Gastrocnemius medialis (tissue), 4 donors: ENCODE measurements around the gene H2AZ2. TPM values are rescaled to one million over a fixed set of nuclear protein-coding genes. Genes with fewer than 3 reads are reported as not detected.
A peak's percentile ranks its signal among the peaks of the same experiment; 100 is the strongest.
"Not testable (repeated sequence)": the region's sequence is repeated elsewhere in the genome, so short reads cannot be mapped to it uniquely, and the experiment has no call there.

ENCODE experiments used
- ATAC-seq, 2 donors: fragments of 150-250 bp; one replicate each; pipeline ENCODE4 v1.9.1; 2016
- DNase-seq, 2 donors: peaks; one replicate each; pipeline ENCODE4 v3.0.0-alpha.2; 2019
- H3K27ac ChIP-seq, 4 donors: fragments of 200-600 bp; sonication (generic); 1 replicate in 1 of 4; 2 replicates in 3 of 4; pipeline ENCODE4 v1.5.1; 2016 to 2018; ENCODE audit warnings: mild to moderate bottlenecking in 2 of 4, moderate library complexity in 1 of 4
- H3K27me3 ChIP-seq, 3 donors: fragments of 200-600 bp; sonication (generic) in 2 of 3; 1 replicate in 1 of 3; 2 replicates in 2 of 3; pipeline versions ENCODE4 v1.5.1 to v1.6.0; 2016 to 2019; ENCODE audit warnings: mild to moderate bottlenecking in 1 of 3, moderate library complexity in 1 of 3
- H3K36me3 ChIP-seq, 2 donors: fragments of 200-600 bp; sonication (generic) in 1 of 2; one replicate each; pipeline ENCODE4 v1.5.1; 2017 to 2018
- H3K4me1 ChIP-seq, 2 donors: fragments of 200-600 bp; sonication (generic) in 1 of 2; one replicate each; pipeline ENCODE4 v1.5.1; 2016 to 2017; ENCODE audit warnings: mild to moderate bottlenecking in 2 of 2
- H3K4me3 ChIP-seq, 4 donors: fragments of 200-600 bp; sonication (generic) in 3 of 4; 1 replicate in 1 of 4; 2 replicates in 3 of 4; pipeline ENCODE4 v1.5.1; 2016 to 2019; ENCODE audit warnings: mild to moderate bottlenecking in 2 of 4
- H3K9me3 ChIP-seq, 3 donors: fragments of 200-600 bp; sonication (generic) in 2 of 3; 1 replicate in 1 of 3; 2 replicates in 2 of 3; pipeline ENCODE4 v1.5.1; 2016 to 2019
- POLR2A ChIP-seq, 2 donors: fragments of 450-650 bp; IDR thresholded peaks; one replicate each; pipeline ENCODE4 v1.6.1; 2017; ENCODE audit warnings: antibody characterized with exemption in 2 of 2, mild to moderate bottlenecking in 2 of 2, moderate library complexity in 2 of 2
- in situ Hi-C, 4 donors: fragments of 200-750 bp; cut with MboI; loops; one replicate each; pipeline versions ENCODE4 v1.15.0 to v1.8.0; 2017; ENCODE audit warnings: low sequenced_read_pairs in 4 of 4
- intact Hi-C: fragments of 100-400 bp; cut with DNase I; formaldehyde crosslinking; loops from one replicate; pipeline ENCODE4 v1.15.1; 2023; ENCODE audit warnings: low total_unique reads
- total RNA-seq, 4 donors: library from RNA; depleted of rRNA; stranded (reverse); fragments of >200 nt; gene quantifications; one replicate each; pipeline versions ENCODE4 v1.1.0 to v1.2.3, GENCODE V29; 2016
- TF ChIP-seq, protein P1 (sequence below), 5 experiments: fragments of 450-650 bp in 3 of 5; fragments of 200-600 bp in 2 of 5; sonication (generic) in 2 of 5; IDR thresholded peaks in 4 of 5; conservative IDR thresholded peaks in 1 of 5; 1 replicate in 4 of 5; 2 replicates in 1 of 5; pipeline ENCODE4 v1.5.1; 2016 to 2019; ENCODE audit warnings: antibody characterized with exemption in 5 of 5, mild to moderate bottlenecking in 3 of 5, moderate library complexity in 3 of 5

The H2AZ2 gene
- total RNA-seq, 4 donors from 2014 or later = 83.0 to 147 (median 132) TPM

DNA sequence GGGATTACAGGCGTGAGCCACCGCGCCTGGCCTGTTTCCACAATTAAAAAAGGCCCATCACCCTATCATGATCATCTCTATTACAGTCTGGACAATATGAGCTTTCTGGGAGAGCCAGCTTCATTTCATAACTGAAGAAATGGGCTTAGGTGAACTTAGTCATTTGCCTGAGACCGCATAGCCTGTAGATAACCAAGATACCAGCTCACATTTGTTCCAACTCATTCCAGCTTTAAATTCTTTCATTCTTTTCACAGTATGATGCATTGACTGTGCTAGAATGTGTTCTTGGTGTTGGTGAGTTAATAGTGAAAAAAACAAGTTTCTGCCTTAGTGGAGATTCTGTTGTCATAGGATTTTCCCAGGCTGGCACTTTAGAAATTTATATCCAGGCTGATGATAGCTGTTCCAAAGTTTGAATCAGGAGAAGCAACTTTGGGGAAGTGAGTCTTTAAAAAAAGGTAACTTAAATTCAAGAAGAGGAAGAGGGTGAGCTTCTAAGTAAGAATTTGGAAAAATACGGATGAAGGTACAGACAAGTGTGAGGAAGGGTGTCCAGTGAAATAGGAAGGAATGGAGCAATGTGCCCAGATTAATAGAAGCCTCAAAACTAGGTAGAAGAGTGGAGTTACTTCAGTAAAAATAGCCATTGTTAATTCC, 2.1 kb upstream of the H2AZ2 start:
- no peak for TF ChIP-seq POLR2A (IDR thresholded peaks at IDR 0.05)
- TF ChIP-seq, protein P1, sequence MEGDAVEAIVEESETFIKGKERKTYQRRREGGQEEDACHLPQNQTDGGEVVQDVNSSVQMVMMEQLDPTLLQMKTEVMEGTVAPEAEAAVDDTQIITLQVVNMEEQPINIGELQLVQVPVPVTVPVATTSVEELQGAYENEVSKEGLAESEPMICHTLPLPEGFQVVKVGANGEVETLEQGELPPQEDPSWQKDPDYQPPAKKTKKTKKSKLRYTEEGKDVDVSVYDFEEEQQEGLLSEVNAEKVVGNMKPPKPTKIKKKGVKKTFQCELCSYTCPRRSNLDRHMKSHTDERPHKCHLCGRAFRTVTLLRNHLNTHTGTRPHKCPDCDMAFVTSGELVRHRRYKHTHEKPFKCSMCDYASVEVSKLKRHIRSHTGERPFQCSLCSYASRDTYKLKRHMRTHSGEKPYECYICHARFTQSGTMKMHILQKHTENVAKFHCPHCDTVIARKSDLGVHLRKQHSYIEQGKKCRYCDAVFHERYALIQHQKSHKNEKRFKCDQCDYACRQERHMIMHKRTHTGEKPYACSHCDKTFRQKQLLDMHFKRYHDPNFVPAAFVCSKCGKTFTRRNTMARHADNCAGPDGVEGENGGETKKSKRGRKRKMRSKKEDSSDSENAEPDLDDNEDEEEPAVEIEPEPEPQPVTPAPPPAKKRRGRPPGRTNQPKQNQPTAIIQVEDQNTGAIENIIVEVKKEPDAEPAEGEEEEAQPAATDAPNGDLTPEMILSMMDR (IDR thresholded peaks at IDR 0.05 in 4 of 5, conservative IDR thresholded peaks at IDR 0.05 in 1 of 5) = no peak
- Histone ChIP-seq H3K36me3 (no peaks in the 10 kb centered on the region), H3K4me1 (peaks cover 19 to 21% of the 10 kb centered on the region in 2 donors), H3K27me3 (no peaks in the 10 kb centered on the region), H3K27ac (no peak overlapping the region), H3K4me3 (no peak overlapping the region), H3K9me3 (no peaks in the 10 kb centered on the region)
- intact Hi-C loops (loop anchor here (2.0 to 5.0 kb wide), 5 partner anchors 101 to 538 kb away; partner anchors contain the start of genes NUDCD3, OGDH and ZMIZ2), in situ Hi-C loops (loop anchor here (5.0 to 25.0 kb wide), 6 partner anchors 255 to 287 kb away; partner anchors contain the start of gene TMED4 (in 2 of the 4))
- ATAC-seq (no peak), DNase-seq (no peak)

DNA sequence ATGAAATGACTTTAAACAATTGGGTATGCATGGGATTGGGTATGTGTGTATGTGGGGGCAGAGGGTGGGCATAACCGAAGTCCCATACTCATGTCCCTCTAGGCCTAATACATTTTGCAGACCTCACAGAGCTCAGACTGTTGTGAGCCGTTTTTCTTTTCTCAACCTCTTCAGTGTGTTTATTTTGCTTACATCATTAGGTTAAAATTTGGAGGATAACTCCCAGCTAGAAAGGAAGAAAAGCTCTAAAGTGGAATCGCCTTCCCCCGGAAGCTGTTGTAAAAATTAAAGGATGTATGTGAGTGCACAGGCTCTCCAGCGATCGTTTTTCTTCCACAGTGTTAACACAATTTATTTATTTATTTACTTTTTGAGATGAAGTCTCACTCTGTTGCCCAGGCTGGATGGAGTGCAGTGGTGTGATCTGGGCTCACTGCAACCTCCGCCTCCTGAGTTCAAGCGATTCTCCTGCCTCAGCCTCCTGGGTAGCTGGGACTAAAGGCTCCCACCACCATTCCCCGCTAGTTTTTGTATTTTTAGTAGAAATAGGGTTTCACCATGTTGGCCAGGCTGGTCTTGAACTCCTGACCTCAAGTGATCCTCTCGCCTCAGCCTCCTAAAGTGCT, 1.5 kb upstream of the H2AZ2 start:
- in situ Hi-C loops = loop anchor here in 3 of 4 donors (5.0 to 10.0 kb wide), 3 partner anchors 255 to 267 kb away; partner anchors contain the start of gene TMED4 (in 2 of the 3)
- peak overlapping the region in 1 of 4 donors; percentile 67 for H3K4me3 ChIP-seq

DNA sequence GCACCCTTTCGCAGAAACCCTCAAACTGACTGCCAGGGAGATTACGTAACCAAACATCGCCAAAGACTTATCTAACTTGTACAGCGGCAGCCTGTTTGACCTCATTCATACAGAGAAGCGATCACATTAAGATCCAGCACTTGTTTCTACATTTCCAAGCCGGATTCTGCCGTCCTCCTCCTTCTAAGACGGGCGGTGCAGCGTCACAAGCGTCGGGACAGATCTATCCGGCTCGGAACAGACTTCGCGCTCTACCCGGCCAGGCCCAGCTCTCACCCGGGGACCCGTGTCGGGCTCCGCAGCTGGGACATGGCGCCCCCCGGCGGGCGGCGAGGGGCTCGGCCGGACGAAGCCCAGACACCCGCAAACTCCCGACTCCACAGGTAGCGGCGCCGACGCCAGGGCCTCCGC, 373 bp downstream of the H2AZ2 start:
- Histone ChIP-seq H3K27me3 (no peaks in the 10 kb centered on the region), H3K27ac (peak overlapping the region; percentile 90 to 93 (median 92)), H3K4me3 (peak overlapping the region; percentile 65 to 72 (median 66)), H3K36me3 (no peaks in the 10 kb centered on the region), H3K4me1 (peaks cover 24 to 43% of the 10 kb centered on the region in 2 donors), H3K9me3 (no peaks in the 10 kb centered on the region)
- TF ChIP-seq, protein P1 (IDR thresholded peaks at IDR 0.05 in 4 of 5, conservative IDR thresholded peaks at IDR 0.05 in 1 of 5) = peak; percentile 92 to 98 (median 98)
- no peak for TF ChIP-seq POLR2A (IDR thresholded peaks at IDR 0.05)
- peak; percentile 78 to 82 for ATAC-seq
- in situ Hi-C loops = loop anchor here in 3 of 4 donors (5.0 to 10.0 kb wide), 3 partner anchors 253 to 265 kb away; partner anchors contain the start of gene TMED4 (in 2 of the 3)
- intact Hi-C loops = loop anchor here (1.0 to 5.0 kb wide), 4 partner anchors 51 to 535 kb away; partner anchors contain the start of genes NUDCD3, OGDH and PPIA
- peak; percentile 82 to 87 for DNase-seq

More for the DNA sequence above, 1.5 kb upstream of the H2AZ2 start:
- ATAC-seq = no peak
- no peak for TF ChIP-seq POLR2A (IDR thresholded peaks at IDR 0.05)
- TF ChIP-seq, protein P1 (IDR thresholded peaks at IDR 0.05 in 4 of 5, conservative IDR thresholded peaks at IDR 0.05 in 1 of 5) = no peak
- Histone ChIP-seq H3K36me3 (no peaks in the 10 kb centered on the region), H3K27me3 (no peaks in the 10 kb centered on the region), H3K4me1 (peaks cover 21 to 27% of the 10 kb centered on the region in 2 donors), H3K27ac (peak overlapping the region; percentile 90 to 94 (median 93)), H3K9me3 (no peaks in the 10 kb centered on the region)
- no peak for DNase-seq
- intact Hi-C loops = loop anchor here (2.0 to 5.0 kb wide), 5 partner anchors 101 to 537 kb away; partner anchors contain the start of genes NUDCD3, OGDH and ZMIZ2

DNA sequence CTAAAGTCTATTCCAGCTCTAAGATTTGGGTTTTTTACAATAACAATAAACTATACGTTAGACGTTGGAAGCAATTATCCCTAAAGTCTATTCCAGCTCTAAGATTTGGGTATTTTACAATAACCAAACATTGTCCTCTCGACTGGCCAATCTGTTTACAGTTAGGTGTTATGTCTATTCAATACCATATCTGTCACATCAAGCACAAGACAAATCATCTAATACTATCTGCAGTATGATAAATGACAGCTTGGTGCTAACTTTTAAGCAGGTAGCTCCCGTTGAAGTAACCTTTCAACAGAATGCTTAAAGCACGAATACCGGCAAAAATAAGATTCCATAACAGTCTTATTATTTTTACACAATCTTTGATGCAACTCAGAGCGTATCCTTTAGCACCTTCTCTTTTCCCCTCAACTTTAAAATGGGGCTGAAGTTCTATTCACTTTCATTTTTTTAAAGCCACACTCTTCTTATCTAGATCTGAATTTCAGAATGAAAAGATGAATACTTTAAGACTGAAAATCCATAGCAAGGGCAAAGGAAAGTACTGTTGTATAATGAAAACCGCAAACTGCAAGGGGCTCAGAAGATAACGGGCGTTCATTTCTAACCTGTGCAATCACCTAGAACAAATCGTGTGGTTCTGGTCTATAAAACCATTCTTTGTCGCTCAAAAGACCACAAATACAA, 925 bp downstream of the H2AZ2 start:
- DNase-seq = no peak
- Histone ChIP-seq H3K4me3 (peak overlapping the region; percentile 65 to 72 (median 66)), H3K27me3 (no peaks in the 10 kb centered on the region), H3K9me3 (no peaks in the 10 kb centered on the region), H3K27ac (peak overlapping the region; percentile 90 to 93 (median 92)), H3K36me3 (peaks cover 0 to under 1% of the 10 kb centered on the region in 2 donors), H3K4me1 (peaks cover 27 to 46% of the 10 kb centered on the region in 2 donors)
- in situ Hi-C loops (loop anchor here in 3 of 4 donors (5.0 to 10.0 kb wide), 3 partner anchors 252 to 265 kb away; partner anchors contain the start of gene TMED4 (in 2 of the 3)), intact Hi-C loops (loop anchor here (1.0 to 5.0 kb wide), 4 partner anchors 51 to 535 kb away; partner anchors contain the start of genes NUDCD3, OGDH and PPIA)
- no peak for ATAC-seq
- TF ChIP-seq, protein P1 (IDR thresholded peaks at IDR 0.05 in 4 of 5, conservative IDR thresholded peaks at IDR 0.05 in 1 of 5) = no peak
- TF ChIP-seq POLR2A (IDR thresholded peaks at IDR 0.05) = no peak

DNA sequence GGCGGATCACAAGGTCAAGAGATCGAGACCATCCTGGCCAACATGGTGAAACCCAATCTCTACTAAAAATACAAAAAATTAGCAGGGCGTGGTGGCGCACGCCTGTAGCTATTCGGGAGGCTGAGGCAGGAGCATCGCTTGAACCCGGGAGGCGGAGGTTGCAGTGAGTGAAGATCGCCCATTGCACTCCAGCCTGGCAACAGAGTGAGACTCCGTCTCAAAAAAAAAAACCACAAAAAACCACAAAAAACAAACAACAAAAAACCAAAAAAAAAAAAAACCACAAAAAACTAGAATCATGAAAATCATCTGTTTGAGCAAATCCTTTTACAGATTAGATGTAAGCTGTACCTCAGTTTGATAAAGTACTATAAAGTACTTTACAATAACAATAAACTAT, 1.5 kb downstream of the H2AZ2 start:
- not testable (repeated sequence) for H3K27me3 ChIP-seq, H3K36me3 ChIP-seq, ATAC-seq, H3K9me3 ChIP-seq, DNase-seq
- in situ Hi-C loops (loop anchor here in 3 of 4 donors (5.0 to 10.0 kb wide), 3 partner anchors 252 to 264 kb away; partner anchors contain the start of gene TMED4 (in 2 of the 3)), intact Hi-C loops (loop anchor here (5.0 kb wide), 3 partner anchors 239 to 534 kb away; partner anchors contain the start of genes NUDCD3 and OGDH)
- Histone ChIP-seq H3K27ac (peak overlapping the region; percentile 90 to 93 (median 92)), H3K4me3 (peak overlapping the region; percentile 65 to 72 (median 66)), H3K4me1 (peaks cover 27 to 46% of the 10 kb centered on the region in 2 donors)
